ENCODE results near the gene ANKZF1.
"Not testable (repeated sequence)": the region's sequence is repeated elsewhere in the genome, so short reads cannot be mapped to it uniquely, and the experiment has no call there.

The ANKZF1 gene

GRCh38 chr2:219251656-219252055 is 22.1 kb downstream of the ANKZF1 start:
- no peak for DNase-seq (ENCODE audit: insufficient read length)
- TF ChIP-seq TAF1 (IDR thresholded peaks at IDR 0.05; ENCODE audit: borderline replicate concordance, low read depth, low read length) (no peak), POLR2A (IDR thresholded peaks at IDR 0.05; ENCODE audit: low read depth, low read length) (no peak), POLR2AphosphoS5 (IDR thresholded peaks at IDR 0.05; ENCODE audit: low read depth, low read length) (no peak; the same call in 1 of the 2 replicates)
- no peak for FAIRE-seq

- FAIRE-seq (no peak), DNase-seq (ENCODE audit: insufficient read length) (no peak)
- TF ChIP-seq POLR2A (IDR thresholded peaks at IDR 0.05; ENCODE audit: low read depth, low read length) (no peak; the same call in 1 of the 2 replicates), POLR2AphosphoS5 (IDR thresholded peaks at IDR 0.05; ENCODE audit: low read depth, low read length) (no peak), TAF1 (IDR thresholded peaks at IDR 0.05; ENCODE audit: borderline replicate concordance, low read depth, low read length) (no peak)
These were observed 22.5 kb downstream of the ANKZF1 start for GRCh38 chr2:219252084-219252483.

GRCh38 chr2:219252570-219252899 is 22.9 kb downstream of the ANKZF1 start:
- TF ChIP-seq POLR2AphosphoS5 (IDR thresholded peaks at IDR 0.05; ENCODE audit: low read depth, low read length), result no peak
- no peak for TF ChIP-seq TAF1 (IDR thresholded peaks at IDR 0.05; ENCODE audit: borderline replicate concordance, low read depth, low read length)
- no peak for TF ChIP-seq POLR2A (IDR thresholded peaks at IDR 0.05; ENCODE audit: low read depth, low read length)
- FAIRE-seq (no peak), DNase-seq (ENCODE audit: insufficient read length) (no peak)

GRCh38 chr2:219252900-219253752 is 23.5 kb downstream of the ANKZF1 start, which contains the start of gene TUBA4B:
TSS of gene TUBA4B (plus strand) at chr2:219253243. CDS start at chr2:219253408, 165 bp downstream.
- TF ChIP-seq POLR2AphosphoS5 (IDR thresholded peaks at IDR 0.05; ENCODE audit: low read depth, low read length) (no peak), TAF1 (IDR thresholded peaks at IDR 0.05; ENCODE audit: borderline replicate concordance, low read depth, low read length) (no peak), POLR2A (IDR thresholded peaks at IDR 0.05; ENCODE audit: low read depth, low read length) (no peak; the same call in 1 of the 2 replicates)
- peak; percentile 52 for DNase-seq (ENCODE audit: insufficient read length)
- FAIRE-seq, result peak; percentile 87

- DNase-seq (ENCODE audit: insufficient read length), result peak; percentile 99
- peak; percentile 79 for TF ChIP-seq TAF1 (IDR thresholded peaks at IDR 0.05; ENCODE audit: borderline replicate concordance, low read depth, low read length)
- peak; percentile 99 for TF ChIP-seq POLR2A (IDR thresholded peaks at IDR 0.05; ENCODE audit: low read depth, low read length)
- peak; percentile 98 for TF ChIP-seq POLR2AphosphoS5 (IDR thresholded peaks at IDR 0.05; ENCODE audit: low read depth, low read length)
- peak; percentile 95 for FAIRE-seq
These were observed 24.4 kb downstream of the ANKZF1 start, which contains the start of gene TUBA4A for GRCh38 chr2:219253753-219254589. TSS of gene TUBA4A (minus strand) at chr2:219253918. CDS start at chr2:219253858, 60 bp downstream.

- TF ChIP-seq POLR2A (IDR thresholded peaks at IDR 0.05; ENCODE audit: low read depth, low read length), result no peak
- TF ChIP-seq POLR2AphosphoS5 (IDR thresholded peaks at IDR 0.05; ENCODE audit: low read depth, low read length), result no peak
- no peak for TF ChIP-seq TAF1 (IDR thresholded peaks at IDR 0.05; ENCODE audit: borderline replicate concordance, low read depth, low read length)
- DNase-seq (ENCODE audit: insufficient read length), result no peak
- peak; percentile 79 for FAIRE-seq
These were observed 25.1 kb downstream of the ANKZF1 start for GRCh38 chr2:219254590-219255201.

- DNase-seq (ENCODE audit: insufficient read length); FAIRE-seq: not testable (repeated sequence)
These were observed 29.3 kb downstream of the ANKZF1 start for GRCh38 chr2:219258942-219259341.

- DNase-seq (ENCODE audit: insufficient read length) (no peak), FAIRE-seq (no peak)
- TF ChIP-seq POLR2A (IDR thresholded peaks at IDR 0.05; ENCODE audit: low read depth, low read length), result no peak
- TF ChIP-seq POLR2AphosphoS5 (IDR thresholded peaks at IDR 0.05; ENCODE audit: low read depth, low read length), result no peak
- no peak for TF ChIP-seq TAF1 (IDR thresholded peaks at IDR 0.05; ENCODE audit: borderline replicate concordance, low read depth, low read length)
These were observed 31.6 kb downstream of the ANKZF1 start for GRCh38 chr2:219261024-219261855.

GRCh38 chr2:219266232-219266631 is 36.6 kb downstream of the ANKZF1 start:
- DNase-seq (ENCODE audit: insufficient read length), result no peak
- no peak for TF ChIP-seq POLR2AphosphoS5 (IDR thresholded peaks at IDR 0.05; ENCODE audit: low read depth, low read length)
- TF ChIP-seq POLR2A (IDR thresholded peaks at IDR 0.05; ENCODE audit: low read depth, low read length), result no peak
- no peak for TF ChIP-seq TAF1 (IDR thresholded peaks at IDR 0.05; ENCODE audit: borderline replicate concordance, low read depth, low read length)
- FAIRE-seq, result no peak

- DNase-seq (ENCODE audit: insufficient read length) (no peak), FAIRE-seq (no peak)
- TF ChIP-seq POLR2A (IDR thresholded peaks at IDR 0.05; ENCODE audit: low read depth, low read length), result no peak
- TF ChIP-seq POLR2AphosphoS5 (IDR thresholded peaks at IDR 0.05; ENCODE audit: low read depth, low read length), result no peak
- TF ChIP-seq TAF1 (IDR thresholded peaks at IDR 0.05; ENCODE audit: borderline replicate concordance, low read depth, low read length), result no peak
These were observed 37.3 kb downstream of the ANKZF1 start for GRCh38 chr2:219266886-219267285.

Measured in GM12892 (cell line).